ENCODE data around the gene CLIC3.

CLIC3 gene

DNA sequence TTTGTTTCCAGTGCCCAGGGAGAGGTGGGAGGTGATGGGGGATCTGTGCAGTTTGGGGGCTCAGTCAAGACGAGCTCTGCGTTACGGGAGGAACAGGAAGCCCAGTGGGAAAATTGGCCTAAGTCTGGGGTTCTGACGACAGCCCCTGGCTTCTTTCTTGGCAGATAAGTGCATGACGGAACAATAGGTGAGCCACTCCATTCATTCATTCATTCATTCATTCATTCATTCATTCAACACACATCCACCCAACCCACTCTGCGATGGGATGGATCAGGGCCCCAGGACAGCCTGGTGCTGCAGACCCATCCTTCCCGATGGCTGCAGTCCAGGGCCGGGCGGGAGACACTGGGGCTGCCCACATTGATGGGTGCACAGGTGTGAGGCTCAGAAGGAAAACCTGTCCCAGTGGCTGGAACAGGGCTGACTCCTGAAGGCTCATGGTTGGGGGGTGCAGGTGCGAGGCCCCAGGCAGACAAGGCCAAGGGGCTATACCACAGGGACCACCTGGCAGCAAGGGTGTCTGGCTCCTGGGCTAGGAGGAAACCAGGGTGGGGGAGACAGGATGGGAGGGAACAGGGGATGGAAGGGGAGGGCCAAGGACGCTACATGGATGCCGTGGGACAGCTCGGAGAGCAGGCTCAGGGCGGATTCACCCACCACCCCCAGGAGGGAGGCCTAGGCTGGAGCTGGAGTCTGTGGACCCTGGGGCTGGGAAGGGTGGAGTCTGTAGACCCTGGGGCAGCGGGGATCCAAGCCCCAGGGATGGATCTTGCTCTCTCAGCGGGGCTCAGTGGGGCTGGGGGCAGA lies 15.5 kb downstream of the CLIC3 start:
- no peak for DNase-seq (ENCODE audit: low read depth, low spot score)

DNA sequence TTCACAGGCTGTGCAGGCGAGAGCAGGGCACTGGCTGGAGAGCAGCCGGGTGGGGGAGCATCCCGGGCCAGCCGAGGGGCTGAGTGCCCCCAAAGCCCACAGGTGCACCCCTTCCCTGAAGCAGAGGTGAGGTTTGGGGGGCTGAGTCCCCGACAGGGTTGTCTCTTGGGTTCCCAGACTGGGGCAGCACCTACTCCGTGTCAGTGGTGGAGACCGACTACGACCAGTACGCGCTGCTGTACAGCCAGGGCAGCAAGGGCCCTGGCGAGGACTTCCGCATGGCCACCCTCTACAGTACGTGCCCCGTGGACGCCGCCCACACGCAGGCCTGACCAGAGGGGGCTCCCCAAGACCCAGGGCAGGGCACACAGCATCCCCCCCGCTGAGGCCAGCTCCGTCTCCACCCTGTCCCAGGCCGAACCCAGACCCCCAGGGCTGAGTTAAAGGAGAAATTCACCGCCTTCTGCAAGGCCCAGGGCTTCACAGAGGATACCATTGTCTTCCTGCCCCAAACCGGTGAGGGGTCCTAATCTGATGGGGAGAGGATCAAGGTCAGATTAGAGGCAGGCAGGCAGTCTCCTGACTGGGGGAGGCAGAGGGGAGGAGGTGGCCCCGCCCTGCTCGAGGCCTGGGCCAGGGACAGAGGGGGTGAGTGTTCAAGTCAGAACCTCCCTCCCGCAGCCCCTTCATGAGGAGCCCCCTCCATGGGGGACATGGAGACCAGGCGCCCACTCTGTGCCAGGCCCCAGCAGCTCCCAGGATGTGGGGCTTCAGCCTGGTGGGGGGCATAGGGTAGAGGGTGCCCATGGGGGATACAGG lies 16.4 kb downstream of the CLIC3 start:
- DNase-seq (ENCODE audit: low read depth, low spot score), result no peak

DNA sequence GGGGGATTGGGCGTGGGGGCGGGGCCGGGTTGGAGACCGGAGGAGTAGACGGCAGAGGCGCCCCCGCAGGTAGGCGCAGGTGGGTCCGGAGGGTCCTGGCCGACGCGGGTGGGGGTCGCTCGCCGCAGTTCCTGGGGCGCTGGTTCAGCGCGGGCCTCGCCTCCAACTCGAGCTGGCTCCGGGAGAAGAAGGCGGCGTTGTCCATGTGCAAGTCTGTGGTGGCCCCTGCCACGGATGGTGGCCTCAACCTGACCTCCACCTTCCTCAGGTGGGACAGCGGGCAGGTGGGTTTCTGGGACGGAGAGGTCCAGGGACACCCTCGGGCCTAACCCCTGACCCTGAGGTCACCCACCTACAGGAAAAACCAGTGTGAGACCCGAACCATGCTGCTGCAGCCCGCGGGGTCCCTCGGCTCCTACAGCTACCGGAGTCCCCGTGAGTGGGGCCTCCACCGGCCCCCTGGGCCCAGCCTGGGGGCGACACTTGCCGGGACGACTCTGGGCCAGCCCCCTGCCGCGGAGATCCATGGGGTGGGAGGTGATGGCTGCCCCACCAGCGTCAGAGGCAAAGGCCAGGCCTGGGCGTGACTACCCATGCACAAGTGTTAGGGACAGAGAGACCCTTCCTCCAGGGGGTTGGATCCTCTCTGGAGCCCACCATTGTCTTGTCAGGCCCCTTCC lies 17.4 kb downstream of the CLIC3 start:
- DNase-seq (ENCODE audit: low read depth, low spot score), result no peak

DNA sequence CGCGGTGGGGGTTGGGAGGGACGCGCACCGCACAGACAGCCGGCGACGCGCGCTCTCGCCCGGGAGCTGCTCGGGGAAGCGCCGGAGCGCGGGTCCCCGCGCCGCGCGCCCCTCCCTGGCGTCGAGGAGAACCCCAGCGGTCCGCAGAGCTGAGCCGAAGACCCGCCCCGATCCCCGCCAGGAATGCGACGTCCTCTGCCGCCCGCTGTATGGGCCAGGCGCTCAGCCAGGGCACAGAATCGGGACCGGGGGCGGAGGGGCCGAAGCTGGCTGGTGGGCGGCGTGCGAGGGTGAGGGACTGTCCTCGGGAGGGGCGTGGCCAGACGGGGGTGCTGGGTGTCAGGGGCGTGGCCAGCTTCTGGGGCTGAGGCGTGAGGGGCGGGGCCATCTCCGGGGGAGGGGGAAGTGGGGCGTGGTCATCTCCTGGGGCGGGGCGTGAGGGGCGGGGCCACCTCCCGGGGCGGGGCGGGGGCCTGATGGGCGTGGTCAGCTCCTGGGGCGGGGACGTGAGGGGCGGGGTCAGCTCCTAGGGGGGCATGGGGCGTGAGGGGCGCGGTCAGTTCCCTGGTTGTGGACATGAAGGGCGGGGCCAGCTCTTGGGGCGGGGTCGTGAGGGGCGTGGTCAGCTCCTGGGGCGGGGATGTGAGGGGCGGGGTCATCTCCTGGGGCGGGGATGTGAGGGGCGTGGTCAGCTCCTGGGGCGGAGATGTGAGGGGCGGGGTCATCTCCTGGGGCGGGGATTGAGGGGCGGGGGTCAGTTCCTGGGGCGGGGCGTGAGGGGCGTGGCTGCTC lies 18.1 kb downstream of the CLIC3 start:
- no peak for DNase-seq (ENCODE audit: low read depth, low spot score)

DNA sequence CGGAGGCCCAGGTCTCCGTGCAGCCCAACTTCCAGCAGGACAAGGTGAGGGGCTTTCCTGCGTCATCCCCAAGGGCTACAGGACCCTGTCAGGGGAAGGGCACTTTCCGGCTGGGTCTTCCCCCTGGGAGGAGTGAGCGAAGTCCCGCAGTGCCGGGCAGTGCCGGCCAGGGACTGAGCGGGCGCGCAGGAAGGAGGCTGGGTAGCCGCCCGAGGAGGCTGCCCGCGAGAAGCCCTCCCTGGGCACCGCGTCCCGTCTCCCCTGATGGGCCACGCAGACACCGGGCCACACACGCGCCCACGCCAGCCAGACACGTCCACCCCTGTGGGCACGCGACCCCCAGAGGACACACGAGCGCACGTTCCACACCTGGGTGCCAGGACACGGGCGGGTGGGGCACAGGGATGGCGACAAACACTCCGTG lies 18.7 kb downstream of the CLIC3 start:
- DNase-seq (ENCODE audit: low read depth, low spot score), result no peak

DNA sequence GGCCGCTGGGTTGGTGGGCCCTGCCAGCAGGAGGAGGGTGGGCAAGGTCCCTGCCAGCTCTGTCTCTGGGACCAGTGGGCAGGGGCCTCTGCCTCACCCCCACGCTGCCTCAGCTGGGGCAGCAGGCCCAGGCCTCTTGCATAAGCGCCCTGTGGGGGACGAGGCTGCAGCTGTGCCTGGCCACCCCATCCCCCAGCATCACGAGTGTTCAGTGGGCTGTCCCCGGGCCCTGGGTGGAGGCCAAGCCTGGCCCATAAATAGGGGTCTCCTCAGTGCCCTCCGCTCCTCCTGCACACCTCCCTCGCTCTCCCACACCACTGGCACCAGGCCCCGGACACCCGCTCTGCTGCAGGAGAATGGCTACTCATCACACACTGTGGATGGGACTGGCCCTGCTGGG lies 19.1 kb downstream of the CLIC3 start, which contains the start of gene PTGDS:
Gene PTGDS (plus strand): TSS at position 282 of the 400 bp plus-strand sequence. CDS start 75 bp downstream, at position 357.
- DNase-seq (ENCODE audit: low read depth, low spot score), result no peak

DNA sequence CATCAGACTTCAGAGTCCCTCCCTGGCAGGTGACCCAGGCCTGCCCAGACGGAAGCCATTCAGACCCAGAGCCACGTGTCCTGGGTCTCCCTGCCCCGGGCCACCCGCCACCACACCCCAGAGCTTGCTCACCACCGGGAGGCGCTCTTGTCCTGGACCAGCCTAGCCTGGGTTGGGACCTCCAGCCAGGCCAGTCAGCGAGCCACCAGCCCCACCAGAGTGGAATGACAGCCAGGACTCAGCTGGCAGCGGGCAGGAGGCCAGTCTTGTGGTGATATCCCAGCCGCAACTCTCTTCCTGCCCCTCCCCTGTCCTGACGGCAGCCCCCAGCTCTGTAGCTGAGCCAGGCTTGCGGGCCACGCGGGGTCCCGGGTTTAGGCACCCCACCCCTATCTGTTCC lies 20.7 kb downstream of the CLIC3 start:
- DNase-seq (ENCODE audit: low read depth, low spot score), result no peak

DNA sequence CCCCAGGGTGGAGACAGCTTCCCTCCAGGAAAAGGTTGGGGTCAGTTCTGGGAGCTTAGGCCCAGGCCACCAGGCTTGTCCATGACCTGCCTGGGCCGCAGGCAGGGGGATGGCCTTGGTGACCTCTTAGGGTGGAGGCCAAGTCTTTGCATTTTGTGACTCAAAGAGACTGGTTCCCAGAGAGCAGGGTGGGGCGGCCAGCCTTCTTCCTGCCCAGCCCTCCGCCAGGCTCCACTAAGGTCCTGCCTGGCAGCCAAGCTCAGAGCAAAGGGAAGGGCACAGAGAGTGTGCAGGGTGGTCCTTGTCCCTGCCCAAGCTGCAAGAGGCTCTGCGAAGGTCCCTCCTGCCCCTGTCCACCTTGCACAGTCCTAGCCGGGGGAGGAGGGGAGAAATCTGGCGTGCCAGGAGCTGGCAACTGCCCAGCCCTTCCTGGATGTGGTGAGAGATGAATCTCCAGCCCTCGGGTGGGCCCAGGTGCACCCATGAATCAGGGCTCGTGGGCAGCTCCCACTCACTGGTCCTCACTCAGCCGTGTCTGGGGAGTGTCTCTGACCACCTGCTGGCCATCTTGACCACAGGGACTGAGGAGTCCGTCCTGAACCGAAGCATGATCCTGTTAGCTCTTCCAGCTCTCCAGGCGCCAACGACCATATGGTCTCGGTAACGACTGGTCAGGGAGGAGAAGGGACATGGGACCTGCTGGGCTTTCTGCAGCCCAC lies 21.4 kb downstream of the CLIC3 start:
- no peak for DNase-seq (ENCODE audit: low read depth, low spot score)

DNA sequence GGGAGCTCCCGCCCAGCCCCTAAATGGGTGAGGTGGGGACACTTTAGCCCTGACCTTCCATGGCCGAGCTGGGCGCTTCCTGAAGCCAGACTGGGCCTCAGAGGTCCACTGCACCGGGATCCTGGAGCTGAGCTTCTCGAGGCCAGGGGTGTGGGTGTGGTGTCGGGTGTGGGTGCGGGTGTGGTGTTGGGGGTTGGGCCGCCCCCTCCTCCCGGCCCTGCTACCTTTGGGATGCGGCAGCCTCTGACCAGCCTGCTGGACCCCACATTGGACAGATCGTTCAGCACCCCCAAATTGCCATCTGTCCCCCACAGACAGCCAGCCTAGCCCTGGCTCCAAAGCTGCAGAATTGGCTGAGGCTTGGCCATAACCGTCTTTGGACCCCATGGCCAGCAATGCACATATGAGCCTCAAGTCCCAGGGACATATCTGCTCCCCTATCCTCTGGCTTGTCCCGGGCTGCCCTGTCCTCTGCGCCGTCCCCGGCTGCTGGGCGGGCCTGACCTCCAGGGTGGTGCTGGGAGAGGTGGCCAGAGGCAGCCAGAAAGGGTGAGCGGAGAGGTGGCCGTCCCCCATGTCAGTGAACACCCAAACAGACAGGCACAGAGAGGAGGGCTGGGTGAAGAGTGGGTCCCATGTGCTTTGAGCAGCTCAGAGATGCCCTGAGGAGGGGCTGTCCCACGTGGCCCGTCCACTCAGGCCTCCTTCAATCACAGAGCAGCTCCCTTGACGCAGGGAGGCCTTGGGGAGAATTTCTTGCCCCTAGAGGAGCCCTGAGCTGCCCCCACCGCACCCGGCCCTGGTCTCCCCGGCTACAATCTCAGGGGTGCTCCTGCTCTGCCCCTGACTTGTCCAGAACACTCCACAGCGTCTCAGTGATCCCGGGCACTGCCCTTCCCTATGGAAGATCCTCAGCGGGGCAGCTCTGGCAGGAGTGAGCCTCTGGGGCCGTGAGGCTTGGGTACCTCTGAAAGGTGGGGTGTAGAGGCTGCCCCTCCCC lies 22.4 kb downstream of the CLIC3 start:
- DNase-seq (ENCODE audit: low read depth, low spot score), result no peak

DNA sequence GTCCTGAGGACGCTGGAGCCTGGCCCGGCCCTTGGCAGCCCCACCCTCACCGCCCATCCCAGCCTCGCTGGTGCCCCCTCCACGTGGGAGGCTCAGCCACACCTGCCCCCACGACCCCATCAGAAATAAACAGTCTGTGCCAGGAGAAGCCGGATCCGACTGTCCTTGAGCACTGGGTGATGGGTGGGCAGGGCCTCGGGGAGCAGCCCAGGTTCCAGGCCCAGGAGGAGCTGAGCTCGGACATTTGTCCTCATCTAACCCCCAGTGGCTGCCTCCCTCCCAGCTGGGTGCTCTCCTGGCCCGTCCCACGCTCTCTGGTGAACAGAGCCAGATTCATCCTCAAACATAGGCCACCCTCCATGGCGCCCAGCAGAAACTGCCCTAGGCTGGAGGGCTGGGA lies 23.6 kb downstream of the CLIC3 start:
- DNase-seq (ENCODE audit: low read depth, low spot score), result no peak

DNA sequence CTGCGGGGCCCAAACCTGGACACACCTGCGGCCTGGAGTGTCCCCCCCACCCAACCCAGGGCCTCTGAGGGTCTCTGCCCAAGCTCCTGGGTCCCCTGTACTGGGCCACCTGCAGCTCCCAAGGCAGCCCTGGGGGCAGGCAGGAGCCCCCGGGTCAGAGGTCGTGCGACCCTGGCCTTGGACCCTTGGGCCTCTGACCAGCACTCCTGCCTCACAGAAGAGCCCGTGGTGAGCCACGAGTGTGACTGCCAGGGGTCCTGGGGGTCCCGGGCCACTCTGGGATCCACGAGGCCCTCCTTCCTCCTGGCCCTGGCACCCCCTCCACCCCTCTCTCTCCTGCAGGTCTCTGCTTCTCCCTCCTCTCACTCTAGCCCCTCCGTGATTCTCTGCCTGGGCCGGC lies 24.0 kb downstream of the CLIC3 start:
- no peak for DNase-seq (ENCODE audit: low read depth, low spot score)

DNA sequence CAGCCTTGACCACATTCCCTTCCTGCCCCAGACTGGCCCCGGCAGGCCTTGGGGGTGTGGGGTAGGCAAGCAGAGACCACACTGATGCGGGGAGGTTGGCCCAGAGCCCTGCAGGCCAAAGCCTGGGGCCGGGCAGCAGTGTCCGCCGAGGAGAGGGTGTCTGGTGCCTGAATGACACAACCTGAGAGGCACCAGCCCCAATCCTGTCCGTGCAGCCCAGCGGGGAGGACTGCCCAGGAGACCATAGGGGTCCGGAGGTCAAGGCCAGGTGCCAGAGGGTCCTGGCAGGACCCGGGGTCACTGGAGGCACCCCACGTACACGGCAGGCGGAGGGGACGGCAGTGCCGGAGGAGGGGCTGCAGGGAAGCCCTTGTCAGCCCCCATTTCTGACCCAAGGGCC lies 24.6 kb downstream of the CLIC3 start:
- no peak for DNase-seq (ENCODE audit: low read depth, low spot score)

DNA sequence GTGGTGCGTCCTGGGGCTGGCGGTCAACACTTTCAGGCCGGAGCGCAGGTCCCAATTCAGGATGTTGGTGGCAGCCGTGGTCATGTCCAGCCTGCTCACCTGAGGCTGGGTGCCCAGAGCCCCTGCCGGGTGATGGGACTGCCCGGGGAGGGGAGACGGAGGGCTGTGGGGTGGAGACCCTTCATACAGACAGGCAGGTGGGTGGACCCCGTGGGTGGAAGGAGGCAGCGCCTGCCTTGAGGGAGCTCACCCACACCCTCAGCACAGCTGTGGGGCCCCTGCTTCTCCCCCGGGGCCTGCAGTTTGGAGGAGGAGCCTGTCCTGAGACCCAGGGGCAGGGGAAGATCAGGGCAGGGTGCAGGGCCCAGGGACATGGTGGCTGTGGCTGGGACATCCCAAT lies 26.0 kb downstream of the CLIC3 start:
- no peak for DNase-seq (ENCODE audit: low read depth, low spot score)

DNA sequence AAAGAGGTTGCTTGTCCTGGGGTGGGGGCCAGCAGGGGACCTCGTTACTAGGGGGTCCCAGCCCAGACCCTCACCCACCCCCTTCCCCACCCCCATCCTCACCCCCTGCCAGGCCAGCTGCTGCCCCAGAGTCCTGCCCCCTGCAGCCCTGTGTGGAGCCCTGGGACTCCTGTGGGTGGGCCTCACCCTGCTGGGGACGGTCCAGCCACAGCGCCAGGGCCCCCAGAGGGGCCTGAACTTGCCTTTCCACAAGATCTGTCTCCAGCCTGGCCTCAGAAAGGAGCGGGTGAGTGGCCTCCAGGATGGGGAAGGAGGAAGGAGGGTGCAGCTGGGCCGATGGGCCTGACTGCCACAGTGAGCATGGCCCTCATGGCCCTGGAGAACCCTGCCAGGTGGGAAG lies 26.6 kb downstream of the CLIC3 start:
- no peak for DNase-seq (ENCODE audit: low read depth, low spot score)

DNA sequence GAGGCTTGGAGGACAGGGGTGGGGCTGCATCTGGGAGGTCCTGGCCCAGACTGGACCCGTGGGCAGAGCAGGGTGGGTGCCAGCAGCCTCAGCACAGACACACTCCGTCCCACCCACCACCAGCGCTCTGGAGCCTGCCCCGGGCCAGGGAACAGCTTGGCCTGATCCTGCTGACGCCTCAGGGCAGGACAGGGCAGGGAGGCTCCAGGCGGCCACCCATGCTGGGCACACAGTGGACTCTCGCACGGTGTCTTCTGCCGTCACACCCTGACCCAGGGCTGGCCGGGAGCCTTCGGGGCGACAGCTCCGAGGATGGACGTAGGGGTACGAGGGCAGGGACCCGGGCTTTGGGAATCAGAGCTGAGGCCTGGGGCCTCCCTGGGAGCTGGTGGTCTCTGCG lies 27.2 kb downstream of the CLIC3 start:
- DNase-seq (ENCODE audit: low read depth, low spot score), result no peak

DNA sequence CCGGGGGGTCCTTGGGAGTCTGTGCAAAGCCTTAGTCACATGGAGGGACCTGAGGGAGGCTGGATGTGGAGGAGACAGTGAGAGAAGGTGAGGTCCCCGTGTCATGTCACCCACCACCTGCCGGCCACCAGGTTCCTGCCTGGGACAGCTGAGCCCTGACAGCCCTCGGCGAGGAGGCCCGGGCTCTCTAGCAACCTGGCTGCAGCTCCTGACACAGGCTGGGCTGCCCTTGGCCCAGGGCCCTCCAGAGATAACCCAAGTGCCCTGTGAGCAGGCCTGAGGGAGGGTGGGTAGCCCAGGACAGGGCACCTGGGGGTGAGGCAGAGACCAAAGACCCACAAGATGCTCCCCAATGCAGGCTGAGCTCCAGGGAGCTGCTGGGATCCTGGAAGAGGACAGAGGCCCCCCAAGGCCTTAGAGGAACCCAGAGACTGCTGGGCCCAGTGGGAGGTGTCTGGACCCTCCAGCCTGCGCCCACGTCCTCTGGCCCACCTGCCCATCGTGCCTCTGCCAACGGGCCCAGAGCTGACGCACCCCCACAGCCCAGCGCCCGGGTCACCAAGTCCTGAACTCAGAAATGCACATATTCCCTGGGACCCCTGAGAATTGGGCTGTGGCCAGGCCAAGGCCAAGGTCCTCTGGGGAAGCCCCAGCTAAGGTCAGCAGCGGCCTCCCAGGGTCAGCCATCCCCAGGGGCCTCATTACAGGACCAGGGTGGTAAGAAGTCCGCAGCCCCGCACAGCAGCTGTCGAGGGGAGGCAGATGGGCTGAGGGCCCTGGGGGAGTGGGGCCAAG lies 27.8 kb downstream of the CLIC3 start:
- DNase-seq (ENCODE audit: low read depth, low spot score), result no peak

DNA sequence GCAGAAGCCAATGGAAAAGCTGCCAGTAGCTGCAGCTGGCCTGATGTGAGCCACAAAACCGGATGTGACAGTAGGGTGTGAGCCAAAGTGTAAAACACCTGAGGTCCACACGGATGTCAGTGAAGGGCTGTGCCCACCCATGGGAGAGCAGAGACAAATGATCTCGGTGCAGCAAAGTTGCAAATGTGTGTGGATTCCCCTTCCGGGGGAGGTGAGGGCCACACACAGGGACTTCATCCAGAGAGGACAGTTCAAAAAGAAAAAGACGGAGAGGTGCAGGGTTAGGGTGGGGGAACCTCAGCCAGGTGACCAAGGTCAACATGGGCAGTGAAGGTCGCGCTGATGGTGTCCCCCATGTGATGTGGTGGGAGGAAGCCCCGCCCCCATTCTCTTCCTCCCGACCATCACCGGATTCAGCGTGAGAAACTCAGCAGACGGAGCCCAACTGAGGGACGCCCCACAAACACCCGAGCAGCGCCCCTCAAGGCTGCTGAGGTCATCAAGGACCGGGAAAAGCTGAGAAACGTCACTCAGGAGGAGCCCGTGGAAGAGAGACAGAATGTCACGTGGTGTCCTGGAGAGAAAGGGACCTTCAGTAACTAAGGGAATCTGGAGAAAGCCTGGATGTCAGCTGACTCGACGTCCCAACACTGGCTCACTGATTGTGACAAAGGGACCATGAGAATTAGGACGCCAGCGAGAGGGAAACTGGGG lies 30.4 kb downstream of the CLIC3 start:
- no peak for DNase-seq (ENCODE audit: low read depth, low spot score)

DNA sequence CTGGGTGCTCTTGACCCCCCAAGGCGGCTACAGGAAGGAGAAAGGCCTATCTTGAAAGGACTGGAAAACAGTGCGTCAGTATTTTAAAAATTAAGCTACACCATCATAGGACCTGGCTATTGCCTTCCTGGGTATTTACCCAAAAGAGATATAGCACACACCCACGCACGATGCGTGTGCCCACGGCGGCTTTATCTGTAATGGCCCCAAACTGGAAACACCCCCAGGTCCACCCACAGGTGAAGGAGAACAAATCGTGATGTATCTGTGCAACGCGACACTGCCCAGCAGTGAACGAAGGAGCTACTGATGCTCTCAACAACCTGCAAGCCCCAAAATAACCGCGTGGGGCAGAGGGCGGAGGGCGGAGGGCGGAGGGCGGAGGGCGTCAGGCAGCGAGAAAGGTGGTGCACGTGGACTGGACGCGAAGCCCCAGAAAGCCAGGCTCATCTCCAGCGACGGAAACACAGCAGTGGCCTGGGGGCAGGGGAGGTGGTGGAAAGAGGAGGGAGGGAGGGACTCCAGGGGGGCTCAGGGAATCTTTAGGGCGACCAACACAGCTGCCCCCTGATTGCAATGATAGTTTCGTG lies 31.4 kb downstream of the CLIC3 start:
- DNase-seq (ENCODE audit: low read depth, low spot score), result no peak
